K562 (cell line): ENCODE data around the gene LIFR. TPM values are rescaled to one million over a fixed set of nuclear protein-coding genes. Genes with fewer than 3 reads are reported as not detected.

Experiments
- ATAC-seq: fragments of 200-7000 bp; cut with Tn5 transposase; 3 replicates; pipeline ENCODE4 v1.9.1; 2020; ENCODE audit warnings: moderate library complexity
- BruUV-seq: library from RNA; stranded (reverse); fragments of 400-500 nt; replicated peaks from 2 replicates; lab custom pipeline; 2021; lab: Mats Ljungman, UMichigan
- CTCF ChIA-PET: fragments of 300-600 bp; formaldehyde crosslinking; extraction: SDS; loops from one replicate; lab custom pipeline; 2021; ENCODE audit warnings: low intra/inter-chr PET ratio; lab: Yijun Ruan, JAX
- POLR2A ChIA-PET: fragments of 300-600, 350-650 bp; sonication (Branson Sonifier 250); formaldehyde crosslinking; extraction: SDS; loops from one replicate; lab custom pipeline; 2021; ENCODE audit warnings: antibody characterized with exemption, inconsistent platforms; lab: Yijun Ruan, JAX
- DNase-seq, 4 experiments: peaks; one replicate each; pipeline versions ENCODE4 v3.0.0 to v3.0.0-alpha.2; 2011 to 2018; ENCODE audit warnings: low spot score in 3 of 4, mixed read lengths in 3 of 4; ENCODE audit errors: extremely low read depth in 1 of 4
- FAIRE-seq: peaks from 2 replicates; lab custom pipeline; 2011; peaks lifted over from hg19 to GRCh38; lab: Jason Lieb, UNC
- H2AFZ ChIP-seq: 2 replicates; pipeline ENCODE4 v1.6.0; 2011; ENCODE audit warnings: low read depth, low read length, control low read depth, inconsistent platforms
- H3K27ac ChIP-seq: fragments of 200-600 bp; 3 replicates; pipeline ENCODE4 v1.8.0; 2011; ENCODE audit warnings: low read depth, mild to moderate bottlenecking, control low read depth, inconsistent platforms, low read length, moderate library complexity, mixed read lengths; ENCODE audit errors: extremely low read depth
- H3K27me3 ChIP-seq, 2 experiments: fragments of 300-600 bp in 1 of 2; 2 replicates in 1 of 2; 3 replicates in 1 of 2; pipeline versions ENCODE4 v1.6.0 to v1.8.0; 2011; ENCODE audit warnings: inconsistent platforms in 2 of 2, low read length in 2 of 2, mild to moderate bottlenecking in 1 of 2, mixed read lengths in 1 of 2, moderate library complexity in 1 of 2; ENCODE audit not compliant: control insufficient read depth in 2 of 2, insufficient read depth in 2 of 2
- H3K36me3 ChIP-seq: fragments of 300-600 bp; 3 replicates; pipeline ENCODE4 v1.8.0; 2011; ENCODE audit warnings: mild to moderate bottlenecking, low read length, inconsistent platforms; ENCODE audit not compliant: control insufficient read depth, insufficient read depth
- H3K4me1 ChIP-seq, 2 experiments: fragments of 200-600 bp in 1 of 2; replicated peaks in 1 of 2; 2 replicates in 1 of 2; 3 replicates in 1 of 2; pipeline versions ENCODE4 v1.5.1 to v1.8.0; 2011; ENCODE audit warnings: inconsistent platforms in 2 of 2, low read length in 2 of 2, mild to moderate bottlenecking in 1 of 2, mixed read lengths in 1 of 2, moderate library complexity in 1 of 2; ENCODE audit not compliant: control insufficient read depth in 2 of 2, insufficient read depth in 2 of 2
- H3K4me2 ChIP-seq: 2 replicates; pipeline ENCODE4 v1.6.1; 2011; ENCODE audit warnings: low read length, control low read depth, inconsistent platforms, mixed read lengths; ENCODE audit not compliant: insufficient read depth
- H3K4me3 ChIP-seq: fragments of 200-600 bp; sonication (generic), shearing (Covaris generic); 2 replicates; pipeline ENCODE4 v1.5.1; 2016; ENCODE audit warnings: control low read depth, inconsistent platforms
- H3K79me2 ChIP-seq: fragments of 200-600 bp; 3 replicates; pipeline ENCODE4 v1.8.0; 2011; ENCODE audit warnings: low read length, inconsistent platforms; ENCODE audit not compliant: control insufficient read depth, insufficient read depth
- H3K9ac ChIP-seq, 2 experiments: 2 replicates each; pipeline versions ENCODE4 v1.6.0 to v1.6.1; 2011; ENCODE audit warnings: low read depth in 2 of 2, low read length in 2 of 2, control low read depth in 1 of 2, inconsistent platforms in 1 of 2, mild to moderate bottlenecking in 1 of 2, mixed read lengths in 1 of 2; ENCODE audit not compliant: insufficient read depth in 1 of 2
- H3K9me1 ChIP-seq: one replicate; pipeline ENCODE4 v1.6.0; 2011; ENCODE audit warnings: inconsistent platforms, mild to moderate bottlenecking, low read length, moderate library complexity; ENCODE audit not compliant: control insufficient read depth, insufficient read depth
- H3K9me3 ChIP-seq: replicated peaks from 2 replicates; pipeline ENCODE4 v1.5.1; 2011; ENCODE audit warnings: low read depth, low read length, inconsistent platforms; ENCODE audit not compliant: control insufficient read depth, insufficient read depth
- H4K20me1 ChIP-seq: replicated peaks from 2 replicates; pipeline ENCODE4 v1.6.1; 2011; ENCODE audit warnings: low read length, inconsistent platforms, mixed read lengths; ENCODE audit not compliant: control insufficient read depth, insufficient read depth
- ERF ChIP-seq: fragments of 450-650 bp; formaldehyde crosslinking; IDR thresholded peaks from 2 replicates; pipeline ENCODE4 v1.4.0; 2020; ENCODE audit warnings: mild to moderate bottlenecking, mixed read lengths
- EWSR1 ChIP-seq: fragments of 450-650 bp; IDR thresholded peaks from 2 replicates; pipeline ENCODE4 v1.6.1; 2018; ENCODE audit warnings: borderline replicate concordance, mild to moderate bottlenecking, low read depth, moderate library complexity; ENCODE audit not compliant: partially characterized antibody
- GABPA ChIP-seq: fragments of 200-800 bp; sonication (Bioruptor generic); conservative IDR thresholded peaks from 2 replicates; pipeline ENCODE4 v1.6.1; 2016; ENCODE audit warnings: low read depth, missing genetic modification characterization, missing compliant biosample characterization
- LCOR ChIP-seq: sonication (generic); formaldehyde crosslinking; IDR thresholded peaks from 2 replicates; pipeline ENCODE4 v1.8.0; 2022; ENCODE audit warnings: mild to moderate bottlenecking, missing genetic modification reagents
- ZKSCAN3 ChIP-seq: fragments of 250-450 bp; sonication (Bioruptor Pico); IDR thresholded peaks from 2 replicates; pipeline ENCODE4 v1.4.0; 2020
- ZNF24 ChIP-seq: fragments of 450-650 bp; IDR thresholded peaks from 2 replicates; pipeline ENCODE4 v1.6.1; 2016
- ZNF324 ChIP-seq: fragments of 250-450 bp; sonication (Bioruptor Pico); IDR thresholded peaks from 2 replicates; pipeline ENCODE4 v1.4.0; 2020; ENCODE audit warnings: mild to moderate bottlenecking
- ZNF699 ChIP-seq: fragments of 250-450 bp; sonication (Bioruptor Pico); IDR thresholded peaks from 2 replicates; pipeline ENCODE4 v1.8.0; 2021; ENCODE audit warnings: mild to moderate bottlenecking, moderate library complexity; ENCODE audit not compliant: insufficient replicate concordance
- ZNF707 ChIP-seq: fragments of 250-450 bp; sonication (Bioruptor Pico); conservative IDR thresholded peaks from 2 replicates; pipeline ENCODE4 v1.8.0; 2022; ENCODE audit warnings: inconsistent platforms, mild to moderate bottlenecking, moderate library complexity
- ZNF717 ChIP-seq: fragments of 250-450 bp; sonication (Bioruptor Pico); IDR thresholded peaks from 2 replicates; pipeline ENCODE4 v1.5.0; 2021
- WGBS: fragments of 100-300 bp; shearing (Covaris generic); methylation state at CpG from one replicate; pipeline ENCODE4 v1.1.6; 2016; ENCODE audit warnings: low coverage, mixed read lengths; ENCODE audit not compliant: insufficient coverage; ENCODE audit errors: missing lambda C conversion rate; 5-methylcytosine and 5-hydroxymethylcytosine counted together
- in situ Hi-C: fragments of 300-500 bp; cut with MboI; formaldehyde crosslinking; loops from 4 replicates; pipeline ENCODE4 v1.15.0; 2018; ENCODE audit warnings: inconsistent platforms, mixed read lengths
- intact Hi-C: fragments of 100-400 bp; cut with micrococcal nuclease; formaldehyde crosslinking; loops from 2 replicates; pipeline ENCODE4 v1.14.2; 2022
- polyA plus RNA-seq, 8 experiments: library from polyadenylated mRNA; depleted of rRNA in 4 of 8; stranded (reverse) in 5 of 8; unstranded in 3 of 8; fragments of >200 nt; fragmentation: Nextera tagmentation in 2 of 8; fragmentation: Illumina TruSeq in 1 of 8; extraction: Ambion mirVana in 2 of 8; extraction: Trizol in 1 of 8; gene quantifications; 2 replicates each; pipeline versions ENCODE4 v1.2.1 to v1.2.3, GENCODE V29; 2011 to 2014; ENCODE audit warnings: inconsistent platforms in 1 of 8, missing spikeins in 1 of 8
- total RNA-seq, 7 experiments: library from RNA; depleted of rRNA in 6 of 7; stranded (reverse); fragments of >200 nt in 6 of 7; fragmentation: Illumina TruSeq in 2 of 7; extraction: Trizol in 2 of 7; gene quantifications; 2 replicates each; pipeline versions ENCODE4 v1.2.1 to v1.2.3, GENCODE V29; 2011 to 2021; ENCODE audit warnings: low replicate concordance in 1 of 7
- TF ChIP-seq, protein P1 (sequence below): fragments of 200-800 bp; sonication (Bioruptor generic); IDR thresholded peaks from 2 replicates; pipeline ENCODE4 v1.6.1; 2017; ENCODE audit warnings: missing genetic modification characterization, missing compliant biosample characterization
- TF ChIP-seq, protein P2 (sequence below): fragments of 150-350 bp; IDR thresholded peaks from 2 replicates; pipeline ENCODE4 v1.6.1; 2014; ENCODE audit warnings: low read depth, mild to moderate bottlenecking, low read length, borderline replicate concordance
- TF ChIP-seq, protein P3 (sequence below): fragments of 450-650 bp; IDR thresholded peaks from 2 replicates; pipeline ENCODE4 v1.7.0; 2016; ENCODE audit warnings: borderline replicate concordance
- TF ChIP-seq, protein P4 (sequence below): sonication (generic); formaldehyde crosslinking; IDR thresholded peaks from 2 replicates; pipeline ENCODE4 v1.8.1; 2023; ENCODE audit warnings: mild to moderate bottlenecking, missing genetic modification reagents

LIFR gene
- total and polyA plus RNA-seq, 9 of the 15 experiments (the other 6 are each of a cell fraction or from before 2014, with no cell fraction given), result 0.43 to 5.7 (median 3.3) TPM

DNA sequence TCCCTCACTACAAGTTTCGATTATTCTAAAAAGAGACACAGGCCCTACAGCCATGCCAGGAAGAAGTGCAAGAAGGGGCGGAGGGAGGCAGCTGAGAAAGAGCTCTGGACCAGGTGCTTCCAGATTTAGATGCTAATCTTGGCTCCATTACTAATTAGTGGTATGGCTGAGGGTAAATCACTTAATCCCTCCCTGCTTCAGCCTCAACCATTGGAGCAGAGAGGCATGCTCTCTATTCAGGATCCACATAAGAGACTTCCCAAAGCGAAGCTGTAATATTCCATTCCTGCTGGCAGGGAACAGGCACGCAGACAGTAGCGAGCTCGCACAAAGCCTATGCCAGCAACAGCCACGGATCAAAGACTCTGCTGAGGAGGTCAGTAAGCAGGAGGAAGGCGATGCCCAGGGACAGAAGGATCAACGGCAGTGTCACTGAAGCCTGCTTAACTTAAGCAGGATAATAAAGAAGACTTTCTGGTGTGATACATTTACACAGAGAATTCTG, 24.2 kb downstream of the LIFR start:
- H3K4me3 ChIP-seq, result no peak overlapping the region
- no peak overlapping the region for H2AFZ ChIP-seq
- ChIA-PET POLR2A (no interaction called here), CTCF (no interaction called here)
- ATAC-seq (no peak), FAIRE-seq (no peak), DNase-seq (no peak)
- H3K9me3 ChIP-seq, result no peaks in the 10 kb centered on the region
- no peak overlapping the region for H3K27ac ChIP-seq
- H3K9me1 ChIP-seq, result no peaks in the 10 kb centered on the region
- H3K4me1 ChIP-seq, result no peaks in the 10 kb centered on the region
- in situ Hi-C loops (no loop called here), intact Hi-C loops (no loop called here)
- H4K20me1 ChIP-seq, result no peaks in the 10 kb centered on the region
- H3K9ac ChIP-seq, result no peak overlapping the region
- no peaks in the 10 kb centered on the region; a peak in 1 of 5 replicates for H3K27me3 ChIP-seq
- H3K79me2 ChIP-seq, result no peaks in the 10 kb centered on the region
- BruUV-seq, result no TSS peak
- 14% methylated on average over 9 of the region's 9 CpGs for WGBS
- H3K4me2 ChIP-seq, result no peak overlapping the region
- no peaks in the 10 kb centered on the region for H3K36me3 ChIP-seq
- TF ChIP-seq ZNF324 (no peak), ZNF24 (no peak), EWSR1 (no peak), ZKSCAN3 (CRISPR knock-in tag) (no peak), GABPA (tag) (no peak), ZNF717 (CRISPR knock-in tag) (no peak), LCOR (CRISPR knock-in tag) (no peak), ZNF699 (CRISPR knock-in tag) (no peak), ZNF707 (CRISPR knock-in tag) (no peak), ERF (CRISPR knock-in tag) (no peak)
- TF ChIP-seq, protein P1, sequence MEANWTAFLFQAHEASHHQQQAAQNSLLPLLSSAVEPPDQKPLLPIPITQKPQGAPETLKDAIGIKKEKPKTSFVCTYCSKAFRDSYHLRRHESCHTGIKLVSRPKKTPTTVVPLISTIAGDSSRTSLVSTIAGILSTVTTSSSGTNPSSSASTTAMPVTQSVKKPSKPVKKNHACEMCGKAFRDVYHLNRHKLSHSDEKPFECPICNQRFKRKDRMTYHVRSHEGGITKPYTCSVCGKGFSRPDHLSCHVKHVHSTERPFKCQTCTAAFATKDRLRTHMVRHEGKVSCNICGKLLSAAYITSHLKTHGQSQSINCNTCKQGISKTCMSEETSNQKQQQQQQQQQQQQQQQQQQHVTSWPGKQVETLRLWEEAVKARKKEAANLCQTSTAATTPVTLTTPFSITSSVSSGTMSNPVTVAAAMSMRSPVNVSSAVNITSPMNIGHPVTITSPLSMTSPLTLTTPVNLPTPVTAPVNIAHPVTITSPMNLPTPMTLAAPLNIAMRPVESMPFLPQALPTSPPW, result no peak
- TF ChIP-seq, protein P2, sequence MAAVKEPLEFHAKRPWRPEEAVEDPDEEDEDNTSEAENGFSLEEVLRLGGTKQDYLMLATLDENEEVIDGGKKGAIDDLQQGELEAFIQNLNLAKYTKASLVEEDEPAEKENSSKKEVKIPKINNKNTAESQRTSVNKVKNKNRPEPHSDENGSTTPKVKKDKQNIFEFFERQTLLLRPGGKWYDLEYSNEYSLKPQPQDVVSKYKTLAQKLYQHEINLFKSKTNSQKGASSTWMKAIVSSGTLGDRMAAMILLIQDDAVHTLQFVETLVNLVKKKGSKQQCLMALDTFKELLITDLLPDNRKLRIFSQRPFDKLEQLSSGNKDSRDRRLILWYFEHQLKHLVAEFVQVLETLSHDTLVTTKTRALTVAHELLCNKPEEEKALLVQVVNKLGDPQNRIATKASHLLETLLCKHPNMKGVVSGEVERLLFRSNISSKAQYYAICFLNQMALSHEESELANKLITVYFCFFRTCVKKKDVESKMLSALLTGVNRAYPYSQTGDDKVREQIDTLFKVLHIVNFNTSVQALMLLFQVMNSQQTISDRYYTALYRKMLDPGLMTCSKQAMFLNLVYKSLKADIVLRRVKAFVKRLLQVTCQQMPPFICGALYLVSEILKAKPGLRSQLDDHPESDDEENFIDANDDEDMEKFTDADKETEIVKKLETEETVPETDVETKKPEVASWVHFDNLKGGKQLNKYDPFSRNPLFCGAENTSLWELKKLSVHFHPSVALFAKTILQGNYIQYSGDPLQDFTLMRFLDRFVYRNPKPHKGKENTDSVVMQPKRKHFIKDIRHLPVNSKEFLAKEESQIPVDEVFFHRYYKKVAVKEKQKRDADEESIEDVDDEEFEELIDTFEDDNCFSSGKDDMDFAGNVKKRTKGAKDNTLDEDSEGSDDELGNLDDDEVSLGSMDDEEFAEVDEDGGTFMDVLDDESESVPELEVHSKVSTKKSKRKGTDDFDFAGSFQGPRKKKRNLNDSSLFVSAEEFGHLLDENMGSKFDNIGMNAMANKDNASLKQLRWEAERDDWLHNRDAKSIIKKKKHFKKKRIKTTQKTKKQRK, result no peak
- TF ChIP-seq, protein P3, sequence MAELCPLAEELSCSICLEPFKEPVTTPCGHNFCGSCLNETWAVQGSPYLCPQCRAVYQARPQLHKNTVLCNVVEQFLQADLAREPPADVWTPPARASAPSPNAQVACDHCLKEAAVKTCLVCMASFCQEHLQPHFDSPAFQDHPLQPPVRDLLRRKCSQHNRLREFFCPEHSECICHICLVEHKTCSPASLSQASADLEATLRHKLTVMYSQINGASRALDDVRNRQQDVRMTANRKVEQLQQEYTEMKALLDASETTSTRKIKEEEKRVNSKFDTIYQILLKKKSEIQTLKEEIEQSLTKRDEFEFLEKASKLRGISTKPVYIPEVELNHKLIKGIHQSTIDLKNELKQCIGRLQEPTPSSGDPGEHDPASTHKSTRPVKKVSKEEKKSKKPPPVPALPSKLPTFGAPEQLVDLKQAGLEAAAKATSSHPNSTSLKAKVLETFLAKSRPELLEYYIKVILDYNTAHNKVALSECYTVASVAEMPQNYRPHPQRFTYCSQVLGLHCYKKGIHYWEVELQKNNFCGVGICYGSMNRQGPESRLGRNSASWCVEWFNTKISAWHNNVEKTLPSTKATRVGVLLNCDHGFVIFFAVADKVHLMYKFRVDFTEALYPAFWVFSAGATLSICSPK, result no peak
- TF ChIP-seq, protein P4, sequence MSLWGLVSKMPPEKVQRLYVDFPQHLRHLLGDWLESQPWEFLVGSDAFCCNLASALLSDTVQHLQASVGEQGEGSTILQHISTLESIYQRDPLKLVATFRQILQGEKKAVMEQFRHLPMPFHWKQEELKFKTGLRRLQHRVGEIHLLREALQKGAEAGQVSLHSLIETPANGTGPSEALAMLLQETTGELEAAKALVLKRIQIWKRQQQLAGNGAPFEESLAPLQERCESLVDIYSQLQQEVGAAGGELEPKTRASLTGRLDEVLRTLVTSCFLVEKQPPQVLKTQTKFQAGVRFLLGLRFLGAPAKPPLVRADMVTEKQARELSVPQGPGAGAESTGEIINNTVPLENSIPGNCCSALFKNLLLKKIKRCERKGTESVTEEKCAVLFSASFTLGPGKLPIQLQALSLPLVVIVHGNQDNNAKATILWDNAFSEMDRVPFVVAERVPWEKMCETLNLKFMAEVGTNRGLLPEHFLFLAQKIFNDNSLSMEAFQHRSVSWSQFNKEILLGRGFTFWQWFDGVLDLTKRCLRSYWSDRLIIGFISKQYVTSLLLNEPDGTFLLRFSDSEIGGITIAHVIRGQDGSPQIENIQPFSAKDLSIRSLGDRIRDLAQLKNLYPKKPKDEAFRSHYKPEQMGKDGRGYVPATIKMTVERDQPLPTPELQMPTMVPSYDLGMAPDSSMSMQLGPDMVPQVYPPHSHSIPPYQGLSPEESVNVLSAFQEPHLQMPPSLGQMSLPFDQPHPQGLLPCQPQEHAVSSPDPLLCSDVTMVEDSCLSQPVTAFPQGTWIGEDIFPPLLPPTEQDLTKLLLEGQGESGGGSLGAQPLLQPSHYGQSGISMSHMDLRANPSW (CRISPR knock-in tag), result no peak
